ENCODE data around the gene RMC1. TPM values are rescaled to one million over a fixed set of nuclear protein-coding genes. Genes with fewer than 3 reads are reported as not detected.
A peak's percentile ranks its signal among the peaks of the same experiment; 100 is the strongest.

RMC1 gene
- 10 to 100 TPM; 46.9 to 48.3 TPM for total RNA-seq
- 38.8 TPM for polyA plus RNA-seq (2013, experiment 1 of 2)
- 48.0 TPM for polyA plus RNA-seq (2013, experiment 2 of 2)
- 17.9 to 77.1 (median 56.3) reads per million in 172 experiments for total RNA-seq

GRCh38 chr18:23503038-23503962 lies at the start of gene RMC1:
RMC1 (plus strand) TSS chr18:23503511; CDS start chr18:23503619, 108 bp downstream.
- DNase-seq, result peak; percentile 92 to 99 (median 97)
- intact Hi-C loops (cut with DNase I, micrococcal nuclease), result loop anchor here (1.0 to 10.0 kb wide), 7 partner anchors 50 to 1901 kb away; partner anchors contain the start of genes NPC1 (in 2 of the 2), CABLES1 (in 1 of the 2), ESCO1 (in 1 of the 2) and RIOK3 (in 1 of the 2)
- Mint-ChIP-seq H3K27me3 (no peaks in the 10 kb centered on the region), H3K27ac (peak within 1 kb of the TSS; percentile 91), H3K36me3 (ENCODE audit: low read depth) (peaks cover 36% of the 10 kb centered on the region), H3K4me1 (ENCODE audit: low read depth) (peaks cover 51% of the 10 kb centered on the region), H3K4me3 (peak within 1 kb of the TSS; percentile 91), H3K9me3 (no peaks in the 10 kb centered on the region)
- Histone ChIP-seq H3K36me3 (ENCODE audit: insufficient read depth, low read length) (peaks cover 23% of the 10 kb centered on the region), H3K4me3 (ENCODE audit: low read length) (peak within 1 kb of the TSS; percentile 76), H3K4me1 (ENCODE audit: insufficient read depth, low read length) (peaks cover 45% of the 10 kb centered on the region), H3K9me3 (ENCODE audit: control insufficient read depth in 1 of 2, insufficient read depth in 1 of 2, low read length in 2 of 2) (no peaks in the 10 kb centered on the region), H3K27me3 (ENCODE audit: control insufficient read depth in 1 of 2, insufficient read depth in 2 of 2, low read length in 2 of 2) (no peaks in the 10 kb centered on the region), H3K27ac (ENCODE audit: low read depth in 1 of 2, low read length in 2 of 2) (peak within 1 kb of the TSS; percentile 86 to 89)
- ChIA-PET POLR2A (interaction anchor here (2.3 to 2.4 kb wide), 3 partner anchors 15 to 83 kb away, joined by 11 to 20 read pairs (median 12); partner anchors contain the start of genes NPC1 and RIOK3), CTCF (interaction anchor here (0.7 to 2.3 kb wide), 2 partner anchors 13 to 15 kb away, joined by 3 to 8 read pairs; no protein-coding TSS in a partner anchor)
- ATAC-seq (ENCODE audit: poor library complexity), result peak; percentile 89
- no peak for TF ChIP-seq CTCF (IDR thresholded peaks at IDR 0.05)

GRCh38 chr18:23453680-23454058 lies 49.6 kb upstream of the RMC1 start:
- Histone ChIP-seq H3K27ac (ENCODE audit: low read depth in 1 of 2, low read length in 2 of 2) (peak overlapping the region; percentile 80 to 81), H3K4me3 (ENCODE audit: low read length) (peak overlapping the region; percentile 88), H3K27me3 (ENCODE audit: control insufficient read depth in 1 of 2, insufficient read depth in 2 of 2, low read length in 2 of 2) (no peaks in the 10 kb centered on the region), H3K9me3 (ENCODE audit: control insufficient read depth in 1 of 2, insufficient read depth in 1 of 2, low read length in 2 of 2) (no peaks in the 10 kb centered on the region), H3K4me1 (ENCODE audit: insufficient read depth, low read length) (peaks cover 28% of the 10 kb centered on the region), H3K36me3 (ENCODE audit: insufficient read depth, low read length) (peaks cover 11% of the 10 kb centered on the region)
- POLR2A ChIA-PET, result interaction anchor here (0.6 to 2.9 kb wide), 10 partner anchors 10 to 1853 kb away, joined by 3 to 13 read pairs (median 4); partner anchors contain the start of genes ESCO1 and RMC1
- Mint-ChIP-seq H3K4me3 (peak overlapping the region; percentile 98), H3K9me3 (no peaks in the 10 kb centered on the region), H3K36me3 (ENCODE audit: low read depth) (peaks cover 37% of the 10 kb centered on the region), H3K27ac (peak overlapping the region; percentile 89), H3K27me3 (no peaks in the 10 kb centered on the region), H3K4me1 (ENCODE audit: low read depth) (peaks cover 60% of the 10 kb centered on the region)
- intact Hi-C loops (cut with DNase I, micrococcal nuclease), result loop anchor here (2.0 to 5.0 kb wide), 5 partner anchors 17 to 521 kb away; partner anchors contain the start of genes NPC1 (in 2 of the 2), RBBP8 (in 1 of the 2) and RMC1 (in 1 of the 2)
- no peak for TF ChIP-seq CTCF (IDR thresholded peaks at IDR 0.05)
- CTCF ChIA-PET, result interaction anchor here (0.9 to 1.4 kb wide), 3 partner anchors 34 to 62 kb away, joined by 3 to 7 read pairs (median 3); no protein-coding TSS in a partner anchor
- ATAC-seq (ENCODE audit: poor library complexity) (peak; percentile 59), DNase-seq (peak in 6 of 14 experiments; percentile 4 to 53 (median 22))

GRCh38 chr18:23456835-23457234 lies 46.5 kb upstream of the RMC1 start:
- Mint-ChIP-seq H3K27ac (no peak overlapping the region), H3K9me3 (no peaks in the 10 kb centered on the region), H3K4me3 (peak overlapping the region; percentile 50), H3K36me3 (ENCODE audit: low read depth) (peaks cover 64% of the 10 kb centered on the region), H3K27me3 (no peaks in the 10 kb centered on the region), H3K4me1 (ENCODE audit: low read depth) (peaks cover 88% of the 10 kb centered on the region)
- Histone ChIP-seq H3K27me3 (ENCODE audit: control insufficient read depth in 1 of 2, insufficient read depth in 2 of 2, low read length in 2 of 2) (no peaks in the 10 kb centered on the region), H3K36me3 (ENCODE audit: insufficient read depth, low read length) (peaks cover 19% of the 10 kb centered on the region), H3K4me1 (ENCODE audit: insufficient read depth, low read length) (peaks cover 44% of the 10 kb centered on the region), H3K4me3 (ENCODE audit: low read length) (no peak overlapping the region), H3K27ac (ENCODE audit: low read depth in 1 of 2, low read length in 2 of 2) (no peak overlapping the region), H3K9me3 (ENCODE audit: control insufficient read depth in 1 of 2, insufficient read depth in 1 of 2, low read length in 2 of 2) (no peaks in the 10 kb centered on the region)
- POLR2A ChIA-PET, result no interaction called here
- DNase-seq (no peak), ATAC-seq (ENCODE audit: poor library complexity) (no peak)
- CTCF ChIA-PET, result no interaction called here
- TF ChIP-seq CTCF (IDR thresholded peaks at IDR 0.05), result no peak
- intact Hi-C loops (cut with DNase I, micrococcal nuclease), result no loop called here

Data from CD4-positive, alpha-beta T cell (primary cell).